HG03103 (cell line): ENCODE measurements around the gene MED16.
"Not testable (repeated sequence)": the region's sequence is repeated elsewhere in the genome, so short reads cannot be mapped to it uniquely, and the experiment has no call there.

Experiments used
- ATAC-seq: cut with Tn5 transposase; IDR thresholded peaks from one replicate; pipeline ENCODE4 v1.9.1; 2021; ENCODE audit warnings: low read depth; ENCODE audit not compliant: unreplicated experiment

MED16 gene

GRCh38 chr19:858868-859843 is 33.8 kb downstream of the MED16 start, which contains the start of gene CFD:
TSS of gene CFD (plus strand) at chr19:859664. CDS start at chr19:859690, 26 bp downstream.
- no peak for ATAC-seq

DNA sequence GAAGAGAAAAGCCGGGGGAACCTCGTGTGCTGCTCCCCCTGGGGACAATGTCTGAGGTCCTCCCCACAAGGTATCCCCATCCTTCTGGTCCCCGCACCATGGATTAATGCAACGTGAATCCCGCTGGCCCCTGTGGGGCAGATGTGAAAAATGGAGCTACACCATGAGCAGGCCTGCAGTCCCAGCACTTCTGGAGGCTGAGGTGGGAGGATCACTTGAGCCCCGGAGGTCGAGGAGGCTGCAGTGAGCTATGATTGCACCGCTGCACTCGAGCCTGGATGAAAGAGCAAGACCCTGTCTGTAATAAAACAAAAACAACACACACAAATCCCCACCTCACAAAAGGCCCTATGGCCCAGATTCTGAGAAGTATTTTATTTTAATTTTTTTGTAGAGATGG is 34.7 kb downstream of the MED16 start:
- ATAC-seq = no peak

DNA sequence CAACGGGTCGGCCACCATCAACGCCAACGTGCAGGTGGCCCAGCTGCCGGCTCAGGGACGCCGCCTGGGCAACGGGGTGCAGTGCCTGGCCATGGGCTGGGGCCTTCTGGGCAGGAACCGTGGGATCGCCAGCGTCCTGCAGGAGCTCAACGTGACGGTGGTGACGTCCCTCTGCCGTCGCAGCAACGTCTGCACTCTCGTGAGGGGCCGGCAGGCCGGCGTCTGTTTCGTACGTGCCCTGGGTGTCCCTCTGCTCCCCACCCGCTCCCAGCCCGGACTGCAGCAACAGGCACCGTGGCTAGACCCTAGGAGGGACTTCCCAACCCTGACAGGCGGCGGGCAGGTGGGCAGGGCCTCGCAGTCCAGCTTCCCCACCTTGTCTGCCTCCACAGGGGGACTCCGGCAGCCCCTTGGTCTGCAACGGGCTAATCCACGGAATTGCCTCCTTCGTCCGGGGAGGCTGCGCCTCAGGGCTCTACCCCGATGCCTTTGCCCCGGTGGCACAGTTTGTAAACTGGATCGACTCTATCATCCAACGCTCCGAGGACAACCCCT is 37.3 kb downstream of the MED16 start:
- no peak for ATAC-seq

GRCh38 chr19:855142-855541 is 37.8 kb downstream of the MED16 start:
- no peak for ATAC-seq

- ATAC-seq = no peak
These were observed 38.4 kb downstream of the MED16 start for GRCh38 chr19:854549-854948.

GRCh38 chr19:853614-854220 is 39.3 kb downstream of the MED16 start:
- ATAC-seq = not testable (repeated sequence)

DNA sequence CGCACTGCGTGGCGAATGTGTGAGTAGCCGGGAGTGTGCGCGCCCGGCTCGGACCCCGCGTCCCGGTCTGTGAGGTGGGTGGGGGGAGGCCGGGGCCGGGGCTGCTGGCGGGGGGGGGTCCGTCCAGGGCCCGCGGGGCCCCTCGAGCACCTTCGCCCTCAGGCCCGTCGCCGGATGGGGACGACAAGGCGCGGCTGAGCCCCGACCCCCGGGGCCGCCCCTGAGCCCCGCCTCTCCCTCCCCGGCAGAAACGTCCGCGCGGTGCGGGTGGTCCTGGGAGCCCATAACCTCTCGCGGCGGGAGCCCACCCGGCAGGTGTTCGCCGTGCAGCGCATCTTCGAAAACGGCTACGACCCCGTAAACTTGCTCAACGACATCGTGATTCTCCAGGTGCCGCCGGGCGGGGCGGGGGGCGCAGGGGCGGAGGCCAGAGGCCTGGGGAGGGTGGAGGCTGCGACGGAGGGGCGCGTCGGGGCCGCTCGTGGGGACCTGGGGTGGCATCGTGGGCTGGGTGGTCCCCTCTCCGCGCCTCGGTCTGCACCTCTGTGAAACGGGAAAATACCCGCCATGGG is 39.9 kb downstream of the MED16 start:
- no peak for ATAC-seq

GRCh38 chr19:852136-853013 is 40.6 kb downstream of the MED16 start, which contains the start of gene ELANE:
TSS of gene ELANE (plus strand) at chr19:852303. CDS start at chr19:852329, 26 bp downstream.
- ATAC-seq = no peak

DNA sequence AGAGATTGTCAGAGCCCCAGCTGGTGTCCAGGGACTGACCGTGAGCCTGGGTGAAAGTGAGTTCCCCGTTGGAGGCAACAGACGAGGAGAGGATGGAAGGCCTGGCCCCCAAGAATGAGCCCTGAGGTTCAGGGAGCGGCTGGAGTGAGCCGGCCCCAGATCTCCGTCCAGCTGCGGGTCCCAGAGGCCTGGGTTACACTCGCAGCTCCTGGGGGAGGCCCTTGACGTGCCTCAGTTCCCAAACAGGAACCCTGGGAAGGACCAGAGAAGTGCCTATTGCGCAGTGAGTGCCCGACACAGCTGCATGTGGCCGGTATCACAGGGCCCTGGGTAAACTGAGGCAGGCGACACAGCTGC is 42.0 kb downstream of the MED16 start:
- no peak for ATAC-seq

DNA sequence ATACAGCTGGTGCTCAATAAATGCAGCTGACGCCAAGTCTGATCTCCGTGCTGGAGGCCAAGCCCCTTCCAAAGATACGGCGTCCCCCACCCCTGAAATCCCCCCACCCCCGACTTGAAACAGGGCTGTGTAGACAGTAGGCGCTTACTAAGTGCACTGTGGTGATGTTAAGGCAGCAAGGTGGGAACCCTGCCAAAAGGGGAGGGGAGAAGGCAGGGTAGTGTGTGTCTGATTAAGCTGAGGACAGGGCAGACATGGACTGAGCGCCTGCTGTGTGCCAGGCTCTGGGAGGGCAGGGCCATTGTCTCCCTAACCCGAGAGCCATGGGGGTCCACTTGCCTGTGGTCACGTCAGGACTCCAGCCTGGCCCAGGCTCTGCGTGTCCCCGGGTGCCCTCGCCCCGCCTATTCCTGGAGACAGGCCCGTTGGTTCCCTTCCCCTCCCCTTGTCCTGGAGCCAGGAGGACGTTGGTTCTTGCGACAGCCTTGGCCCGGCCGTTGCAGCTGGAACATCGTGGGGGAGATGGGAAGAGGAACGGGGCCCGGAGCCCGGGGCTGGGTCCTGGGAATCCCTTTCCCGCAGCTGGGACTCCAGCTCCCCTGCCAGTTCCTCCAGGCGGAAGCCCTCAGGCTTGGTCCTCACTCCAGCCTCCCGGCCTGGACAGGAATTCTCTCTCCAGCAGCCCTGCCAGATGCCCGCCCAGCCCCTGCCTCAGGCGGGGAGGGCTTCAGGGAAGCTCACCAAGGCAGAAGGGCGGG is 42.6 kb downstream of the MED16 start:
- ATAC-seq = no peak

GRCh38 chr19:849195-849594 is 43.8 kb downstream of the MED16 start:
- ATAC-seq = not testable (repeated sequence)

- ATAC-seq = no peak
These were observed 44.5 kb downstream of the MED16 start for GRCh38 chr19:848386-848921.

GRCh38 chr19:845707-846521 is 47.1 kb downstream of the MED16 start:
- no peak for ATAC-seq

DNA sequence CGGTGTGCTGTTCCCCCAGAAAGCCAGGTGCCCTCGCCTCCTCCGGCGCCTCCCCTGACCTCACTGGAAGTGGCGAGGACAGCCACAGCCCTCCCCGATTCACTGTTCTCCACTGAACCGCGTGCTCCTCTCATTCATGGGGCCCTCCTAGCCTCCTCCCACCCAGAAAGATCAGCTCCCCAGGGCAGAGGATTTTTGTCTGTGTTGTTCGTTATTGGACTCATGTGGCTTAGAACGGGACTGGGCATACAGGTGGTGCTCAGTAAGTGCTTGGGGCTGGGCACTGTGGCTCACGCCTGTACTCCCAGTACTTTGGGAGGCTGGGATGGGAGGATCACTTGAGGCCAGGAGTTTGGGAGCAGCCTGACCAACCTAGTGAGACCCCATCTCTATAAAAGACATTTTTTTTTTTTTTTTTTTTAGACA is 48.4 kb downstream of the MED16 start:
- ATAC-seq = no peak

GRCh38 chr19:843836-844545 is 49.0 kb downstream of the MED16 start:
- ATAC-seq = no peak

DNA sequence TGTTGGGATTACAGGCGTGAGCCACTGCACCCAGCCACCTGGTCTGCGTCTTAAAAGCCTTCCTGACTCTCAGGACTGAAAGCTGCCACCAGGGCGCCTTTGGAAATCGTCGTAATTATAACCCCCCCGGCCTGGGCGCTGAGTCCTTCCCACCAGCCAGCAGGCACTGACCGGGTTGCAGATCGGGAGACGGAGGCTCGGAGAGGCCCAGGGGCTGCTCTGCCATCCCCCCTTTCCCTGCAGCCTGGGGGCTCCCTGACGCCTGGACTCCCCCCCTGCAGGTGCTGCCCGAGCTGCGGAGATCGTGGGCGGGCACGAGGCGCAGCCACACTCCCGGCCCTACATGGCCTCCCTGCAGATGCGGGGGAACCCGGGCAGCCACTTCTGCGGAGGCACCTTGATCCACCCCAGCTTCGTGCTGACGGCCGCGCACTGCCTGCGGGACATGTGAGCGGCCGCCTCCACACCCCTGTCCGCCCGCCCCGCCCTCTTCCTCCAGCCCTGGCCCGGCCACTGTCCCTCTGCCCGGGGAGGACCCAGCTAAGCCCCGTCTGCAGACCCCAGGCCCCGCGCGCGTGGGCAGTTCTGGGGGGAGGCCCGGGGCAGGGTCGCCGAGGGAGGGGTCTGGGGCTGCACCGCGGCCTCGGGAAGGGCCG is 49.7 kb downstream of the MED16 start:
- no peak for ATAC-seq

GRCh38 chr19:842802-843179 is 50.2 kb downstream of the MED16 start:
- ATAC-seq = not testable (repeated sequence)
